Measurements from ENCODE around the gene ADCK1.

DNA sequence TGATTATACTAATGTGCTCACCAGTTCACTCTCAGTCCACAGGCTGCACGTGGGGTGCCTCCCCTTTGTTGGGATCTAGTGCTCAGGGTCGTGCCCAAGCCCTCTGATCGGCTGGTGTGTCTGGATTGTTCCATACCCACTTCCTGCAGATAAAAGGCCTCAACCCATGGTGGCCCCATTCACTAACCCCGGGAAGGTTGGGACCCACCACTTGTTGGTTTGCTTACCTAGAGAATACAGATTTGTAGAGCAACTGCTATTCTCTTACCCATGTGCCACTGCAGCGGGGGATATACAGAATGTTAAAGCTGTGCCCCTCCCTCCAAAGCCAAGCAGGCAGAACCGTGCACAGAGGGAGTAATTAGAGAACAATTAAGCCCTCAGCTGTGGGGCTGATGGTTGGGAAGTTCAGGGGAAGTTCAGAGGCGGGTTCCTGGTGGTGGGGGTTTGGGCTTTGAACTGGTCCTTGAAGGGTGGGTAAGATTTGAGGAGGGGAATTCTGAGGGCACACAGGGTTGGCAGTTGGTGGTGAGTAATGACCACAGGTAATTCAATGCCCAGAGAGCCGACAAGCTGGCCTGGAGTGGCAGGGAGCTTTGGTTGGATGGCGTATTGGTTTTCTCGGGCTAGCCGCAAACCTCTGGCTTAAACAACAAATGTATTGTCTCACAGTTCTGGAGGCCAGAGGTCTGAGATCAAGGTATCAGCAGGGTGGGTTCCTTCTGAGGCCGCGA is 68.8 kb downstream of the ADCK1 start:
- no peak for TF ChIP-seq SUZ12 (IDR thresholded peaks at IDR 0.05)
- no peak for TF ChIP-seq L3MBTL2 (conservative IDR thresholded peaks at IDR 0.05)
- TF ChIP-seq SP1 (IDR thresholded peaks at IDR 0.05), result no peak
- no peak for TF ChIP-seq FOXK2 (IDR thresholded peaks at IDR 0.05)
- no peak for TF ChIP-seq ELF4 (IDR thresholded peaks at IDR 0.05)
- TF ChIP-seq LEF1 (IDR thresholded peaks at IDR 0.05; ENCODE audit: borderline replicate concordance), result no peak
- TF ChIP-seq TARDBP (IDR thresholded peaks at IDR 0.05), result no peak
- TF ChIP-seq FOXM1 (IDR thresholded peaks at IDR 0.05; ENCODE audit: borderline replicate concordance), result no peak
- no peak for TF ChIP-seq NFRKB (IDR thresholded peaks at IDR 0.05)
- no peak for TF ChIP-seq FOXA1 (IDR thresholded peaks at IDR 0.05)
- no peak for TF ChIP-seq BHLHE40 (IDR thresholded peaks at IDR 0.05; ENCODE audit: borderline replicate concordance)
- no peak for TF ChIP-seq HDGF (IDR thresholded peaks at IDR 0.05; ENCODE audit: borderline replicate concordance)
- TF ChIP-seq, protein P1, sequence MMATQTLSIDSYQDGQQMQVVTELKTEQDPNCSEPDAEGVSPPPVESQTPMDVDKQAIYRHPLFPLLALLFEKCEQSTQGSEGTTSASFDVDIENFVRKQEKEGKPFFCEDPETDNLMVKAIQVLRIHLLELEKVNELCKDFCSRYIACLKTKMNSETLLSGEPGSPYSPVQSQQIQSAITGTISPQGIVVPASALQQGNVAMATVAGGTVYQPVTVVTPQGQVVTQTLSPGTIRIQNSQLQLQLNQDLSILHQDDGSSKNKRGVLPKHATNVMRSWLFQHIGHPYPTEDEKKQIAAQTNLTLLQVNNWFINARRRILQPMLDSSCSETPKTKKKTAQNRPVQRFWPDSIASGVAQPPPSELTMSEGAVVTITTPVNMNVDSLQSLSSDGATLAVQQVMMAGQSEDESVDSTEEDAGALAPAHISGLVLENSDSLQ (IDR thresholded peaks at IDR 0.05), result no peak

Data from HEK293T (cell line).